Ovary (tissue), 9 donors: ENCODE results near the gene APBA3. TPM values are rescaled to one million over a fixed set of nuclear protein-coding genes. Genes with fewer than 3 reads are reported as not detected.
A peak's percentile ranks its signal among the peaks of the same experiment; 100 is the strongest.

Experiments
- DNase-seq, 5 donors: peaks; one replicate each; pipeline ENCODE4 v3.0.0-alpha.2; 2019 to 2020
- H3K27ac ChIP-seq, 2 donors: fragments of 200-600 bp; one replicate each; pipeline versions ENCODE4 v1.5.1 to v1.8.0; 2019 to 2022
- H3K27me3 ChIP-seq: fragments of 200-600 bp; one replicate; pipeline ENCODE4 v1.8.0; 2022
- H3K36me3 ChIP-seq: fragments of 200-600 bp; sonication (generic); one replicate; pipeline ENCODE4 v1.5.1; 2019
- H3K4me1 ChIP-seq: one replicate; pipeline ENCODE4 v1.8.1; 2013; ENCODE audit warnings: mild to moderate bottlenecking, moderate library complexity; ENCODE audit not compliant: insufficient read depth
- H3K4me3 ChIP-seq: fragments of 200-600 bp; sonication (generic); one replicate; pipeline ENCODE4 v1.5.1; 2017
- H3K9me3 ChIP-seq, 2 donors: fragments of 200-600 bp in 1 of 2; sonication (generic) in 1 of 2; one replicate each; pipeline versions ENCODE4 v1.5.1 to v1.8.1; 2013 to 2019; ENCODE audit warnings: mild to moderate bottlenecking in 1 of 2, moderate library complexity in 1 of 2
- EP300 ChIP-seq: sonication (generic); formaldehyde crosslinking; IDR thresholded peaks from one replicate; pipeline ENCODE4 v1.6.1; 2017; ENCODE audit warnings: antibody characterized with exemption
- POLR2A ChIP-seq: fragments of 450-650 bp; IDR thresholded peaks from one replicate; pipeline ENCODE4 v1.6.1; 2017; ENCODE audit warnings: antibody characterized with exemption, mild to moderate bottlenecking, moderate library complexity
- WGBS, 3 donors: extraction: QIAGEN DNeasy Blood & Tissue Kit in 1 of 3; methylation state at CpG; one replicate each; pipeline versions ENCODE4 v1.1.5 to v1.1.7; 2013 to 2017; 5-methylcytosine and 5-hydroxymethylcytosine counted together
- intact Hi-C, 4 donors: fragments of 100-400 bp; cut with DNase I; formaldehyde crosslinking; loops; one replicate each; pipeline versions ENCODE4 v1.11.0 to v1.15.1; 2022 to 2023
- polyA plus RNA-seq, 2 donors: library from polyadenylated mRNA; stranded (reverse); fragments of 200-250 nt in 1 of 2; fragments of 350-450 nt in 1 of 2; fragmentation: Illumina TruSeq in 1 of 2; extraction: RNeasy Lipid Tissue Mini Kit (QIAGEN cat#74804) in 1 of 2; gene quantifications; one replicate each; pipeline ENCODE4 v1.2.3, GENCODE V29; 2013 to 2014
- total RNA-seq, 7 donors: library from RNA; depleted of rRNA in 2 of 7; stranded (reverse); fragments of >200 nt in 2 of 7; fragmentation: NEBNext Ultra II Directional in 3 of 7; extraction: Animal tissue kit (Norgen Biotek cat#: 25700) in 3 of 7; gene quantifications; one replicate each; pipeline versions ENCODE4 v1.1.0 to v1.2.4, GENCODE V29; 2016 to 2023
- TF ChIP-seq, protein P1 (sequence below), 3 donors: fragments of 450-650 bp in 2 of 3; fragments of 200-600 bp in 1 of 3; IDR thresholded peaks; one replicate each; pipeline versions ENCODE4 v1.5.1 to v1.8.0; 2016 to 2022; ENCODE audit warnings: antibody characterized with exemption in 3 of 3, mild to moderate bottlenecking in 1 of 3
- donor health status: DM: no; HTN: no; CAD: no; lungs with moderate emphysema.
- donor health status: DM: no; HTN: no; CAD: no.
- donor health status: Bipolar disorder and iron deficiency.
- donor health status: DM: yes; HTN: yes; CAD: no.
- donor health status: DM: no; HTN: no; CAD: no.
- donor health status: DM: yes; HTN: yes; CAD: no.

Gene APBA3
- total and polyA plus RNA-seq, 9 donors = 0.88 to 25.4 (median 20.2) TPM

- no peaks in the 10 kb centered on the region for H3K36me3 ChIP-seq
- H3K4me3 ChIP-seq = no peak overlapping the region
- TF ChIP-seq POLR2A (no peak), EP300 (no peak)
- TF ChIP-seq, protein P1, sequence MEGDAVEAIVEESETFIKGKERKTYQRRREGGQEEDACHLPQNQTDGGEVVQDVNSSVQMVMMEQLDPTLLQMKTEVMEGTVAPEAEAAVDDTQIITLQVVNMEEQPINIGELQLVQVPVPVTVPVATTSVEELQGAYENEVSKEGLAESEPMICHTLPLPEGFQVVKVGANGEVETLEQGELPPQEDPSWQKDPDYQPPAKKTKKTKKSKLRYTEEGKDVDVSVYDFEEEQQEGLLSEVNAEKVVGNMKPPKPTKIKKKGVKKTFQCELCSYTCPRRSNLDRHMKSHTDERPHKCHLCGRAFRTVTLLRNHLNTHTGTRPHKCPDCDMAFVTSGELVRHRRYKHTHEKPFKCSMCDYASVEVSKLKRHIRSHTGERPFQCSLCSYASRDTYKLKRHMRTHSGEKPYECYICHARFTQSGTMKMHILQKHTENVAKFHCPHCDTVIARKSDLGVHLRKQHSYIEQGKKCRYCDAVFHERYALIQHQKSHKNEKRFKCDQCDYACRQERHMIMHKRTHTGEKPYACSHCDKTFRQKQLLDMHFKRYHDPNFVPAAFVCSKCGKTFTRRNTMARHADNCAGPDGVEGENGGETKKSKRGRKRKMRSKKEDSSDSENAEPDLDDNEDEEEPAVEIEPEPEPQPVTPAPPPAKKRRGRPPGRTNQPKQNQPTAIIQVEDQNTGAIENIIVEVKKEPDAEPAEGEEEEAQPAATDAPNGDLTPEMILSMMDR (IDR thresholded peaks at IDR 0.05) = no peak
- DNase-seq = no peak
- intact Hi-C loops = no loop called here
- H3K27me3 ChIP-seq = no peaks in the 10 kb centered on the region
- WGBS, 3 donors = 35 to 41% (median 40%) methylated on average over 23 of the region's 23 CpGs
- H3K4me1 ChIP-seq = no peaks in the 10 kb centered on the region
- no peaks in the 10 kb centered on the region for H3K9me3 ChIP-seq
- H3K27ac ChIP-seq = no peak overlapping the region
Measured at GRCh38 chr19:3712663-3713611, 48.6 kb downstream of the APBA3 start.

DNA sequence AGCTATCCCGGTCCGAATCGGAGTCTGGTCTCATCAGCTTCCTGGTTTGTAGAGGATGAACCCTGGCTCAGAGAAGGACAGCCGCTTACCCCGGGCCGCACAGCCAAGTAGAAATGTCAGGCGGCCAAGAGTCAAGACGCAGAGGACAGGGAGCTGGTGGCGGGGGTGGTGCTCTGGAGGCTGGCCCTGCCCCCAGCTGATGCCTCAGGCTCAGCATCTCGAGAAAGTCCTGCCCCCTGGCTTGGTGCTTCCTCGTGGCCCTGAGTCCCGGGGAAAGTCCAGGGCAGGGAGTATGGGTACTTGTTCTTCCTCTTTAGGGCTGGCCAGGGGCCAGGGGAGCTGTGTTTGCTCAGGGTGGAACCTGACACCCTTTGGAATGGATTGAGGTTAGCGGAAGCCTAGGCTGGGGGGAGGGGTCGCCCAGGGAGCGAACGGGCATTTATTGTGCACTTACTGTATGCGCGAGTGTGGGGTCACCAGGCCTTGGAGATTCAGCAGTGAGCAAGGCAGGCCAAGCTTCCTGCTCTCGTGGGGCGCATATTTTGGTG is 51.2 kb downstream of the APBA3 start:
- no peaks in the 10 kb centered on the region for H3K36me3 ChIP-seq
- no peaks in the 10 kb centered on the region for H3K9me3 ChIP-seq
- no peak for TF ChIP-seq EP300
- TF ChIP-seq, protein P1 (IDR thresholded peaks at IDR 0.05) = no peak
- no peak for TF ChIP-seq POLR2A
- H3K27me3 ChIP-seq = no peaks in the 10 kb centered on the region
- DNase-seq = peak in 1 of 5 donors; percentile 65
- H3K27ac ChIP-seq = no peak overlapping the region
- 38 to 42% (median 42%) methylated on average over 20 of the region's 20 CpGs for WGBS, 3 donors
- no peaks in the 10 kb centered on the region for H3K4me1 ChIP-seq
- intact Hi-C loops = no loop called here
- H3K4me3 ChIP-seq = no peak overlapping the region

- intact Hi-C loops = no loop called here
- no peak within 1 kb of the TSS for H3K27ac ChIP-seq
- no peak for DNase-seq
- peak within 1 kb of the TSS; percentile 16 for H3K4me3 ChIP-seq
- H3K36me3 ChIP-seq = no peaks in the 10 kb centered on the region
- 13 to 16% (median 16%) methylated on average over 21 to 24 of the region's 24 CpGs for WGBS, 3 donors
- H3K27me3 ChIP-seq = no peaks in the 10 kb centered on the region
- H3K4me1 ChIP-seq = no peaks in the 10 kb centered on the region
- H3K9me3 ChIP-seq = no peaks in the 10 kb centered on the region
- TF ChIP-seq POLR2A (no peak), EP300 (no peak)
- TF ChIP-seq, protein P1 (IDR thresholded peaks at IDR 0.05) = no peak
Measured at GRCh38 chr19:3708207-3708931, 53.1 kb downstream of the APBA3 start, which contains the start of gene TJP3. TSS of gene TJP3 (plus strand) at chr19:3708384. CDS start at chr19:3728433, 20,049 bp downstream.

DNA sequence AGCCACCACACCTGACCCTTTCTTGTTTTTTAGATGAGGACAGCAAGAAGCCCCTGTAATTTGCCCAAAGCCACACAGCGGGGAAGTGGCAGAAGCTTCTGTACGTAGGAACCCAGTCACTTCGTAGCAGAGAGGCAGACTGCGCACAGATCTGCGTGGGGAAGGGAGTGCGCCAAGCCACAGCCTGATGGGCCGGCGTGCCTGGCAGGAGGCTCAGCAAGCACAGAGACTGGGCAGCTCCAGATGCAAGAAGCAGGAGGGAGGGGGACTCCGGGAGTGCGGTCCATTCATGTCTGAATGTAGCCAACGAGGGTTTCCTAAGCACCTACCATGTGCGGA is 53.7 kb downstream of the APBA3 start:
- H3K4me1 ChIP-seq = no peaks in the 10 kb centered on the region
- no peaks in the 10 kb centered on the region for H3K27me3 ChIP-seq
- no peaks in the 10 kb centered on the region for H3K9me3 ChIP-seq
- no peak for TF ChIP-seq EP300
- no peak for TF ChIP-seq POLR2A
- TF ChIP-seq, protein P1 (IDR thresholded peaks at IDR 0.05) = no peak
- H3K36me3 ChIP-seq = no peaks in the 10 kb centered on the region
- no peak overlapping the region for H3K4me3 ChIP-seq
- intact Hi-C loops = no loop called here
- no peak for DNase-seq
- H3K27ac ChIP-seq = no peak overlapping the region
- WGBS, 3 donors = 72 to 77% (median 74%) methylated on average over 11 to 12 of the region's 12 CpGs
